ENCODE measurements around the gene COASY.

DNA sequence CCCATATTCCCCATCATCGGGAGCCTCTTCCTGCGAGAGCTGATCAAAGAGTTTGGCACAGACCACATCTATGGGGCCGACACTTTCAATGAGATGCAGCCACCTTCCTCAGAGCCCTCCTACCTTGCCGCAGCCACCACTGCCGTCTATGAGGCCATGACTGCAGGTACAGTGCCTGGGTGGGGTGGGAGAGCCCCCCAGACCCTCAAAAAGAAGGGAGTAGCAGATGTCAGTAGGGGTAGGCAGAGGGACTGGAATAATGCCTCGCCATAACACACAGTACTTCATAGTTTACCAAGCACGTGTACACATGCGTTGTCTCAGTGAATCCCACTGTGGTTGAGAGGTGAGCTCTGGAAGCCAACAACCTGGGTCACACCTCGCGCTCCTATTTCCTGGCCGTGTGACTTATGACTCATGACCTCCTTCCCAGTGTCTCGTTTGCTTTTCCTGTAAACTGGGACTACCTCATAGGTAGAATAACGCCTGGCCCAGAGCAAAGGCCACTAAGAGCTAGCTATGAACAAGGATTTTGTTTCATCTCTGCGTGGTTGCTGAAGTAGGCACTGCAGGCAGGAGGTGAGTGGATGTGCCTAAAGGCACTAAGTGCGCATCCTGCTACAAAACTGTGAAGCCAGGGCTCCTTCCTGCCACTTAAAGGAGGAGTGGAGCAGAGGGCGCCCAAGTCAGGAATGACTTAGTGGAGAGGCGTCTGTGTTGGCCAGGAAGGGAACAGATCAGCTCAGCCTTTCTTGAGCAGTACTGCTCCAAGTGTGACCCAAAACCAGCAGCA is 20.7 kb upstream of the COASY start:
- TF ChIP-seq, protein P1, sequence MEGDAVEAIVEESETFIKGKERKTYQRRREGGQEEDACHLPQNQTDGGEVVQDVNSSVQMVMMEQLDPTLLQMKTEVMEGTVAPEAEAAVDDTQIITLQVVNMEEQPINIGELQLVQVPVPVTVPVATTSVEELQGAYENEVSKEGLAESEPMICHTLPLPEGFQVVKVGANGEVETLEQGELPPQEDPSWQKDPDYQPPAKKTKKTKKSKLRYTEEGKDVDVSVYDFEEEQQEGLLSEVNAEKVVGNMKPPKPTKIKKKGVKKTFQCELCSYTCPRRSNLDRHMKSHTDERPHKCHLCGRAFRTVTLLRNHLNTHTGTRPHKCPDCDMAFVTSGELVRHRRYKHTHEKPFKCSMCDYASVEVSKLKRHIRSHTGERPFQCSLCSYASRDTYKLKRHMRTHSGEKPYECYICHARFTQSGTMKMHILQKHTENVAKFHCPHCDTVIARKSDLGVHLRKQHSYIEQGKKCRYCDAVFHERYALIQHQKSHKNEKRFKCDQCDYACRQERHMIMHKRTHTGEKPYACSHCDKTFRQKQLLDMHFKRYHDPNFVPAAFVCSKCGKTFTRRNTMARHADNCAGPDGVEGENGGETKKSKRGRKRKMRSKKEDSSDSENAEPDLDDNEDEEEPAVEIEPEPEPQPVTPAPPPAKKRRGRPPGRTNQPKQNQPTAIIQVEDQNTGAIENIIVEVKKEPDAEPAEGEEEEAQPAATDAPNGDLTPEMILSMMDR (IDR thresholded peaks at IDR 0.05), result no peak
- no peak for TF ChIP-seq ZFX (IDR thresholded peaks at IDR 0.05; ENCODE audit: borderline replicate concordance)
